ENCODE measurements around the gene ANKIB1. TPM values are rescaled to one million over a fixed set of nuclear protein-coding genes. Genes with fewer than 3 reads are reported as not detected.

Gene ANKIB1
- polyA plus RNA-seq, 1 of the 3 experiments (the other 2 are of a cell fraction), result 24.6 TPM

DNA sequence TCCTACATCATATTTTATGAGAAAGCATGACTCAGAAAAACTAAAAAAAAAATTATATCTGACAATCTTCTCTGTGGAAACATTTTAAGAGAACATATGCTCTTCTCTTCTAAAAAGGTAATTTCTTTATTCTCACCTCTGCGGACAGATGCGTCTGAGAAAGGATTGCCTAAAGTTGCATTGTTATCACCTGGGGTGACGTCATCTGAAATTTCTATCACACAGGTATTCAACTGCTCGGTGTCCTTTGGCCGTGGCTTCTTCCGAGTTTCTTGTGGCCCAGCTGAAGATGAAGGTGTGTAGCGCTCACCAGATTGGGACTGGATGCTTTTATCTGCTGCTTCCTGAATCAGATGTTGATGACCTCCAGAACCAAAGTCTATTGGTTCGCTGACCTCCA is 187.2 kb downstream of the ANKIB1 start:
- H3K9me2 ChIP-seq, result no peaks in the 10 kb centered on the region
- H3K27me3 ChIP-seq (ENCODE audit: insufficient read depth), result no peaks in the 10 kb centered on the region
- no peak overlapping the region for H3K9ac ChIP-seq
- no peaks in the 10 kb centered on the region for H3K9me3 ChIP-seq
- WGBS (ENCODE audit: low lambda C conversion rate), result 86% methylated on average over 8 of the region's 8 CpGs
- no peaks in the 10 kb centered on the region for H3K36me3 ChIP-seq (replicated peaks in 1 of 2; ENCODE audit: control insufficient read depth in 1 of 2, insufficient read depth in 2 of 2, low read length in 1 of 2)
- H3K4me1 ChIP-seq (ENCODE audit: control insufficient read depth in 1 of 2, insufficient read depth in 2 of 2, low read depth in 1 of 2, low read length in 1 of 2), result no peaks in the 10 kb centered on the region
- no peaks in the 10 kb centered on the region for H3F3A ChIP-seq (replicated peaks; ENCODE audit: insufficient read depth)
- H3K27ac ChIP-seq (ENCODE audit: low read depth in 2 of 2, low read length in 1 of 2), result no peak overlapping the region
- DNase-seq, result no peak
- H3K4me2 ChIP-seq, result no peak overlapping the region
- CTCF ChIA-PET, result interaction anchor here (1.0 to 2.6 kb wide), 2 partner anchors 9 to 13 kb away, joined by 3 to 15 read pairs; partner anchors contain the start of gene GATAD1
- H2AFZ ChIP-seq (ENCODE audit: low read depth), result no peak overlapping the region
- TF ChIP-seq EZH2phosphoT487 (IDR thresholded peaks at IDR 0.05; ENCODE audit: borderline replicate concordance, low read depth) (no peak), JUND (IDR thresholded peaks at IDR 0.05) (no peak), SMC3 (IDR thresholded peaks at IDR 0.05; ENCODE audit: low read depth, low read length) (no peak), EP300 (IDR thresholded peaks at IDR 0.05; ENCODE audit: borderline replicate concordance in 1 of 2, low read depth in 1 of 2, low read length in 1 of 2) (no peak), RCOR1 (IDR thresholded peaks at IDR 0.05; ENCODE audit: low read length) (no peak), CHD2 (IDR thresholded peaks at IDR 0.05; ENCODE audit: low read length, partially characterized antibody) (no peak), FOSL2 (IDR thresholded peaks at IDR 0.05; ENCODE audit: borderline replicate concordance, low read depth) (no peak), TCF12 (IDR thresholded peaks at IDR 0.05) (no peak), FOXM1 (IDR thresholded peaks at IDR 0.05; ENCODE audit: low read depth) (no peak), TEAD4 (IDR thresholded peaks at IDR 0.05; ENCODE audit: borderline replicate concordance, insufficient read depth) (no peak), MXI1 (IDR thresholded peaks at IDR 0.05; ENCODE audit: low read depth, low read length) (no peak), GATA2 (CRISPR knock-in tag; IDR thresholded peaks at IDR 0.05) (no peak)
- TF ChIP-seq, protein P1, sequence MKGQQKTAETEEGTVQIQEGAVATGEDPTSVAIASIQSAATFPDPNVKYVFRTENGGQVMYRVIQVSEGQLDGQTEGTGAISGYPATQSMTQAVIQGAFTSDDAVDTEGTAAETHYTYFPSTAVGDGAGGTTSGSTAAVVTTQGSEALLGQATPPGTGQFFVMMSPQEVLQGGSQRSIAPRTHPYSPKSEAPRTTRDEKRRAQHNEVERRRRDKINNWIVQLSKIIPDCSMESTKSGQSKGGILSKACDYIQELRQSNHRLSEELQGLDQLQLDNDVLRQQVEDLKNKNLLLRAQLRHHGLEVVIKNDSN (IDR thresholded peaks at IDR 0.05; ENCODE audit: borderline replicate concordance, low read depth), result no peak
- TF ChIP-seq, protein P2, sequence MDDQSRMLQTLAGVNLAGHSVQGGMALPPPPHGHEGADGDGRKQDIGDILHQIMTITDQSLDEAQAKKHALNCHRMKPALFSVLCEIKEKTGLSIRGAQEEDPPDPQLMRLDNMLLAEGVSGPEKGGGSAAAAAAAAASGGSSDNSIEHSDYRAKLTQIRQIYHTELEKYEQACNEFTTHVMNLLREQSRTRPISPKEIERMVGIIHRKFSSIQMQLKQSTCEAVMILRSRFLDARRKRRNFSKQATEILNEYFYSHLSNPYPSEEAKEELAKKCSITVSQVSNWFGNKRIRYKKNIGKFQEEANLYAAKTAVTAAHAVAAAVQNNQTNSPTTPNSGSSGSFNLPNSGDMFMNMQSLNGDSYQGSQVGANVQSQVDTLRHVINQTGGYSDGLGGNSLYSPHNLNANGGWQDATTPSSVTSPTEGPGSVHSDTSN (IDR thresholded peaks at IDR 0.05), result no peak
- TF ChIP-seq, protein P3, sequence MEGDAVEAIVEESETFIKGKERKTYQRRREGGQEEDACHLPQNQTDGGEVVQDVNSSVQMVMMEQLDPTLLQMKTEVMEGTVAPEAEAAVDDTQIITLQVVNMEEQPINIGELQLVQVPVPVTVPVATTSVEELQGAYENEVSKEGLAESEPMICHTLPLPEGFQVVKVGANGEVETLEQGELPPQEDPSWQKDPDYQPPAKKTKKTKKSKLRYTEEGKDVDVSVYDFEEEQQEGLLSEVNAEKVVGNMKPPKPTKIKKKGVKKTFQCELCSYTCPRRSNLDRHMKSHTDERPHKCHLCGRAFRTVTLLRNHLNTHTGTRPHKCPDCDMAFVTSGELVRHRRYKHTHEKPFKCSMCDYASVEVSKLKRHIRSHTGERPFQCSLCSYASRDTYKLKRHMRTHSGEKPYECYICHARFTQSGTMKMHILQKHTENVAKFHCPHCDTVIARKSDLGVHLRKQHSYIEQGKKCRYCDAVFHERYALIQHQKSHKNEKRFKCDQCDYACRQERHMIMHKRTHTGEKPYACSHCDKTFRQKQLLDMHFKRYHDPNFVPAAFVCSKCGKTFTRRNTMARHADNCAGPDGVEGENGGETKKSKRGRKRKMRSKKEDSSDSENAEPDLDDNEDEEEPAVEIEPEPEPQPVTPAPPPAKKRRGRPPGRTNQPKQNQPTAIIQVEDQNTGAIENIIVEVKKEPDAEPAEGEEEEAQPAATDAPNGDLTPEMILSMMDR (IDR thresholded peaks at IDR 0.05), result no peak
- no peaks in the 10 kb centered on the region for H3K79me2 ChIP-seq (ENCODE audit: insufficient read depth)
- H4K20me1 ChIP-seq (ENCODE audit: insufficient read depth), result no peaks in the 10 kb centered on the region
- H3K4me3 ChIP-seq (ENCODE audit: low read depth in 2 of 2, low read length in 1 of 2), result no peak overlapping the region
- POLR2A ChIA-PET, result no interaction called here

DNA sequence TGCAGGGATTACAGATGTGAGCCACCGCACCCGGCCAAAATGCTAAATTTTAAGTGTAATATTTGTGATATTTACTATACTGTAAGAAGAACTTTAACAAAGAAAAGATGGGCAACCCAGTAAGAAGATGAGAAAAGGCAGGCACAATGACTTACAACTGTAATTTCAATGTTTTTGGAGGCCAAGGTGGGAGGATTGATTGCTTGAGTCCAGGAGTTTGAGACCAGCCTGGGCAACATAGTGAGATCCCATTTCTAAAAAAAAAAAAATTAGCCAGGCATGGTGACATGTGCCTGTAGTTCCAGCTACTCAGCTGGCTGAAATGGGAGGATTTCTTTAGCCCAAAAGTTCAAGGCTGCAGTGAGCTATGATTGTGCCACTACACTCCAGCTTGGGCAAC is 189.8 kb downstream of the ANKIB1 start:
- POLR2A ChIA-PET, result no interaction called here
- 80% methylated on average over 2 of the region's 2 CpGs for WGBS (ENCODE audit: low lambda C conversion rate)
- TF ChIP-seq SIN3A (IDR thresholded peaks at IDR 0.05; ENCODE audit: borderline replicate concordance, low read depth, low read length) (no peak), EZH2phosphoT487 (IDR thresholded peaks at IDR 0.05; ENCODE audit: borderline replicate concordance, low read depth) (no peak)

More for the DNA sequence above, 189.8 kb downstream of the ANKIB1 start:
- Histone ChIP-seq H3K27ac (ENCODE audit: low read depth in 2 of 2, low read length in 1 of 2) (no peak overlapping the region), H3K9me3 (no peaks in the 10 kb centered on the region), H3K36me3 (replicated peaks in 1 of 2; ENCODE audit: control insufficient read depth in 1 of 2, insufficient read depth in 2 of 2, low read length in 1 of 2) (no peaks in the 10 kb centered on the region), H3K27me3 (ENCODE audit: insufficient read depth) (no peaks in the 10 kb centered on the region; the same call in 1 of the 2 replicates), H3K4me2 (no peak overlapping the region), H2AFZ (ENCODE audit: low read depth) (no peak overlapping the region), H3K9ac (no peak overlapping the region), H3F3A (replicated peaks; ENCODE audit: insufficient read depth) (no peaks in the 10 kb centered on the region), H4K20me1 (ENCODE audit: insufficient read depth) (no peaks in the 10 kb centered on the region), H3K4me1 (ENCODE audit: control insufficient read depth in 1 of 2, insufficient read depth in 2 of 2, low read depth in 1 of 2, low read length in 1 of 2) (no peaks in the 10 kb centered on the region), H3K9me2 (no peaks in the 10 kb centered on the region), H3K4me3 (ENCODE audit: low read depth in 2 of 2, low read length in 1 of 2) (no peak overlapping the region), H3K79me2 (ENCODE audit: insufficient read depth) (no peaks in the 10 kb centered on the region)
- no peak for DNase-seq
- CTCF ChIA-PET, result interaction anchor here (1.7 kb wide), 1 partner anchor 12 kb away, joined by 5 read pairs; no protein-coding TSS in a partner anchor
